Uterus (tissue), 4 donors: ENCODE results near the gene COL6A3. TPM values are rescaled to one million over a fixed set of nuclear protein-coding genes. Genes with fewer than 3 reads are reported as not detected.
A peak's percentile ranks its signal among the peaks of the same experiment; 100 is the strongest.

ENCODE experiments used
- DNase-seq, 2 donors: peaks; one replicate each; pipeline ENCODE4 v3.0.0-alpha.2; 2019 to 2020
- H3K27ac ChIP-seq, 2 donors: fragments of 200-600 bp; sonication (generic); 1 replicate in 1 of 2; 2 replicates in 1 of 2; pipeline ENCODE4 v1.5.1; 2016 to 2018
- H3K27me3 ChIP-seq, 2 donors: fragments of 200-600 bp; sonication (generic); one replicate each; pipeline ENCODE4 v1.5.1; 2018 to 2019; ENCODE audit warnings: control low read depth in 1 of 2
- H3K36me3 ChIP-seq, 2 donors: fragments of 200-600 bp; sonication (generic); one replicate each; pipeline ENCODE4 v1.5.1; 2019; ENCODE audit warnings: control low read depth in 1 of 2
- H3K4me1 ChIP-seq, 2 donors: fragments of 200-600 bp; sonication (generic); one replicate each; pipeline ENCODE4 v1.5.1; 2018 to 2019; ENCODE audit warnings: control low read depth in 1 of 2
- H3K4me3 ChIP-seq, 2 donors: fragments of 200-600 bp; sonication (generic); 1 replicate in 1 of 2; 2 replicates in 1 of 2; pipeline ENCODE4 v1.5.1; 2018 to 2019; ENCODE audit warnings: mild to moderate bottlenecking in 1 of 2
- H3K9me3 ChIP-seq, 2 donors: fragments of 200-600 bp; sonication (generic); one replicate each; pipeline ENCODE4 v1.5.1; 2019; ENCODE audit warnings: control low read depth in 1 of 2
- CTCF ChIP-seq, 4 experiments: fragments of 200-600 bp in 2 of 4; fragments of 450-650 bp in 2 of 4; sonication (generic) in 2 of 4; IDR thresholded peaks; one replicate each; pipeline ENCODE4 v1.5.1; 2016 to 2019; ENCODE audit warnings: antibody characterized with exemption in 4 of 4, mild to moderate bottlenecking in 2 of 4, moderate library complexity in 1 of 4
- POLR2A ChIP-seq, 2 donors: fragments of 450-650 bp; IDR thresholded peaks; one replicate each; pipeline ENCODE4 v1.6.1; 2016; ENCODE audit warnings: antibody characterized with exemption in 2 of 2, mild to moderate bottlenecking in 1 of 2, moderate library complexity in 1 of 2
- intact Hi-C: fragments of 100-400 bp; cut with DNase I; formaldehyde crosslinking; loops from one replicate; pipeline ENCODE4 v1.15.1; 2023; ENCODE audit warnings: low total_unique reads
- total RNA-seq, 4 donors: library from RNA; depleted of rRNA in 3 of 4; stranded (reverse); fragments of >200 nt in 3 of 4; gene quantifications; one replicate each; pipeline versions ENCODE4 v1.1.0 to v1.2.4, GENCODE V29; 2014 to 2023
- donor health status: DM: yes; HTN: yes; CAD: no.

COL6A3 gene
- total RNA-seq, 4 donors from 2014 or later, result 164 to 1,719 (median 447) TPM

GRCh38 chr2:237330541-237330940 is 83.4 kb downstream of the COL6A3 start:
- Histone ChIP-seq H3K36me3 (no peaks in the 10 kb centered on the region), H3K4me3 (no peak overlapping the region), H3K4me1 (peaks cover 2 to 5% of the 10 kb centered on the region in 2 donors), H3K27ac (peak overlapping the region; percentile 49 to 99), H3K27me3 (no peaks in the 10 kb centered on the region), H3K9me3 (no peaks in the 10 kb centered on the region)
- intact Hi-C loops, result no loop called here
- TF ChIP-seq POLR2A (IDR thresholded peaks at IDR 0.05) (no peak), CTCF (IDR thresholded peaks at IDR 0.05) (no peak)
- no peak for DNase-seq

GRCh38 chr2:237327175-237327950 is 86.6 kb downstream of the COL6A3 start:
- H3K27ac ChIP-seq, result peak overlapping the region; percentile 79 to 99
- no peaks in the 10 kb centered on the region for H3K36me3 ChIP-seq
- H3K4me1 ChIP-seq, result peaks cover 5 to 10% of the 10 kb centered on the region in 2 donors
- TF ChIP-seq POLR2A (IDR thresholded peaks at IDR 0.05), result no peak
- TF ChIP-seq CTCF (IDR thresholded peaks at IDR 0.05), result no peak
- H3K9me3 ChIP-seq, result no peaks in the 10 kb centered on the region
- H3K4me3 ChIP-seq, result no peak overlapping the region
- no peak for DNase-seq
- intact Hi-C loops, result no loop called here
- H3K27me3 ChIP-seq, result no peaks in the 10 kb centered on the region

GRCh38 chr2:237326266-237327171 is 87.4 kb downstream of the COL6A3 start:
- no peaks in the 10 kb centered on the region for H3K27me3 ChIP-seq
- no peak overlapping the region for H3K4me3 ChIP-seq
- H3K36me3 ChIP-seq, result no peaks in the 10 kb centered on the region
- intact Hi-C loops, result no loop called here
- H3K27ac ChIP-seq, result peak overlapping the region; percentile 79 to 99
- TF ChIP-seq POLR2A (IDR thresholded peaks at IDR 0.05), result no peak
- no peaks in the 10 kb centered on the region for H3K9me3 ChIP-seq
- H3K4me1 ChIP-seq, result peaks cover 5 to 10% of the 10 kb centered on the region in 2 donors
- no peak for DNase-seq

DNA sequence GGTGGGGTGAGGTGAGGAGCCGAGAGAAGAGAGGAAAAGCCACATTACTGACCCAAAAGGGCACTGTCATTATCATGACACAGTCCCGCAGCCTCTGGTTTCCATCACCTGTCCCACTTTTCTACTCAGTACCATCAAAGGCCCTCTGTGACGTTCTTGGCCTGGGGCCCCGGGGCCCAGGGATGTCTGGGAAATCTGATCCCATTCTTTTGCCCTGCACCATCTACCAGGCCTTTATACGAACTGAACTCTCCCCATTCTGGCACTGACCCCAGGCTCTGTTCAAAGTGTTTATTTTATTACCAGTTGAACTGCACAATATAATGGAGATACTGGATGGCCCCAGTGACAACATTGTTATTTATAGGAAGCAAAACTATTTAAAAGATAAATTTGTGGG is 89.1 kb downstream of the COL6A3 start:
- peak; percentile 48 to 56 for DNase-seq
- H3K36me3 ChIP-seq, result no peaks in the 10 kb centered on the region
- no peak for TF ChIP-seq CTCF (IDR thresholded peaks at IDR 0.05)
- TF ChIP-seq POLR2A (IDR thresholded peaks at IDR 0.05), result no peak
- H3K9me3 ChIP-seq, result no peaks in the 10 kb centered on the region
- H3K27ac ChIP-seq, result peak overlapping the region; percentile 79 to 99
- no peaks in the 10 kb centered on the region for H3K27me3 ChIP-seq
- H3K4me1 ChIP-seq, result peaks cover 5 to 10% of the 10 kb centered on the region in 2 donors
- H3K4me3 ChIP-seq, result no peak overlapping the region
- intact Hi-C loops, result no loop called here

GRCh38 chr2:237324405-237324831 is 89.5 kb downstream of the COL6A3 start:
- Histone ChIP-seq H3K27ac (peak overlapping the region; percentile 79 to 99), H3K9me3 (no peaks in the 10 kb centered on the region), H3K4me3 (no peak overlapping the region), H3K36me3 (no peaks in the 10 kb centered on the region), H3K27me3 (no peaks in the 10 kb centered on the region), H3K4me1 (peaks cover 5 to 10% of the 10 kb centered on the region in 2 donors)
- TF ChIP-seq CTCF (IDR thresholded peaks at IDR 0.05) (no peak), POLR2A (IDR thresholded peaks at IDR 0.05) (no peak)
- no peak for DNase-seq
- intact Hi-C loops, result no loop called here
